Measurements from ENCODE around the gene ROM1.
"Not testable (repeated sequence)": the region's sequence is repeated elsewhere in the genome, so short reads cannot be mapped to it uniquely, and the experiment has no call there.

ROM1 gene

GRCh38 chr11:62650283-62650682, 37.2 kb downstream of the ROM1 start:
- DNase-seq = not testable (repeated sequence)

GRCh38 chr11:62652161-62653006, 39.3 kb downstream of the ROM1 start:
- DNase-seq = peak; percentile 5

GRCh38 chr11:62654297-62654696, 41.2 kb downstream of the ROM1 start:
- DNase-seq = no peak

GRCh38 chr11:62656796-62657429, 43.9 kb downstream of the ROM1 start:
- DNase-seq = peak; percentile 67

- DNase-seq = peak; percentile 49
Observed at GRCh38 chr11:62664405-62665074, 51.5 kb downstream of the ROM1 start.
